HUES64 (cell line): ENCODE results near the gene PNPLA6.

Experiments
- H3K27ac ChIP-seq: 2 replicates; pipeline ENCODE4 v1.7.0; 2013; ENCODE audit warnings: low read depth, low read length, inconsistent platforms
- H3K27me3 ChIP-seq: 2 replicates; pipeline ENCODE4 v1.6.1; 2013; ENCODE audit warnings: mild to moderate bottlenecking, low read length; ENCODE audit not compliant: insufficient read depth
- H3K36me3 ChIP-seq: 2 replicates; pipeline ENCODE4 v1.6.1; 2013; ENCODE audit warnings: mild to moderate bottlenecking, low read length; ENCODE audit not compliant: insufficient read depth
- H3K4me1 ChIP-seq: 2 replicates; pipeline ENCODE4 v1.6.1; 2013; ENCODE audit warnings: mild to moderate bottlenecking, low read length, moderate library complexity; ENCODE audit not compliant: insufficient read depth
- H3K4me3 ChIP-seq: 2 replicates; pipeline ENCODE4 v1.5.1; 2013; ENCODE audit warnings: mild to moderate bottlenecking, low read length, moderate library complexity
- H3K9ac ChIP-seq: 2 replicates; pipeline ENCODE4 v1.6.1; 2013; ENCODE audit warnings: mild to moderate bottlenecking, low read depth, low read length
- H3K9me3 ChIP-seq: 2 replicates; pipeline ENCODE4 v1.6.1; 2013; ENCODE audit warnings: low read depth, low read length; ENCODE audit not compliant: insufficient read depth
- WGBS: fragments of 150-250, 120-280 bp; methylation state at CpG from one replicate; pipeline ENCODE4 v1.1.7; 2013; ENCODE audit warnings: missing lambda C conversion rate; 5-methylcytosine and 5-hydroxymethylcytosine counted together

PNPLA6 gene

GRCh38 chr19:7516333-7516732 lies 19.2 kb upstream of the PNPLA6 start:
- Histone ChIP-seq H3K36me3 (0 out of 2 replicates have a peak, but pooled peaks cover 9% of the 10 kb centered on the region), H3K9ac (peak overlapping the region; percentile 92), H3K4me3 (peak overlapping the region; percentile 86), H3K9me3 (no peaks in the 10 kb centered on the region), H3K27me3 (no peaks in the 10 kb centered on the region), H3K27ac (peak overlapping the region; percentile 49; the same call in 1 of the 2 replicates), H3K4me1 (peaks cover 7% of the 10 kb centered on the region)
- WGBS: 2% methylated on average over 25 of the region's 28 CpGs

GRCh38 chr19:7516878-7517277 lies 18.6 kb upstream of the PNPLA6 start:
- Histone ChIP-seq H3K4me3 (peak overlapping the region; percentile 86), H3K4me1 (peaks cover 7% of the 10 kb centered on the region), H3K27ac (no peak overlapping the region), H3K27me3 (no peaks in the 10 kb centered on the region), H3K9me3 (no peaks in the 10 kb centered on the region), H3K9ac (peak overlapping the region; percentile 92), H3K36me3 (0 out of 2 replicates have a peak, but pooled peaks cover 9% of the 10 kb centered on the region)
- WGBS: 80% methylated on average over 4 of the region's 4 CpGs

- Histone ChIP-seq H3K9ac (no peak overlapping the region), H3K4me1 (peaks cover 11% of the 10 kb centered on the region), H3K27me3 (no peaks in the 10 kb centered on the region), H3K9me3 (no peaks in the 10 kb centered on the region), H3K27ac (no peak overlapping the region), H3K4me3 (no peak overlapping the region), H3K36me3 (peaks cover 11% of the 10 kb centered on the region; the same call in 1 of the 2 replicates)
- WGBS: 96% methylated on average over 74 of the region's 74 CpGs
Observed at GRCh38 chr19:7519361-7520130, 16.0 kb upstream of the PNPLA6 start.

- H3K9ac ChIP-seq: no peak overlapping the region
- no peak overlapping the region for H3K4me3 ChIP-seq
- H3K4me1 ChIP-seq: peaks cover 7% of the 10 kb centered on the region
- no peak overlapping the region for H3K27ac ChIP-seq
- H3K9me3 ChIP-seq: no peaks in the 10 kb centered on the region
- 95% methylated on average over 51 of the region's 51 CpGs for WGBS
- peaks cover 11% of the 10 kb centered on the region; the same call in 1 of the 2 replicates for H3K36me3 ChIP-seq
- H3K27me3 ChIP-seq: no peaks in the 10 kb centered on the region
Observed at GRCh38 chr19:7520131-7521051, 15.1 kb upstream of the PNPLA6 start.

GRCh38 chr19:7521551-7522071 lies 13.9 kb upstream of the PNPLA6 start:
- H3K4me1 ChIP-seq: 0 out of 2 replicates have a peak, but pooled peaks cover 4% of the 10 kb centered on the region
- H3K27ac ChIP-seq: no peak overlapping the region
- H3K27me3 ChIP-seq: no peaks in the 10 kb centered on the region
- H3K36me3 ChIP-seq: peaks cover 15% of the 10 kb centered on the region; the same call in 1 of the 2 replicates
- no peaks in the 10 kb centered on the region for H3K9me3 ChIP-seq
- peak overlapping the region; percentile 36 for H3K9ac ChIP-seq
- WGBS: 29% methylated on average over 10 of the region's 10 CpGs
- H3K4me3 ChIP-seq: peak overlapping the region; percentile 69

GRCh38 chr19:7522072-7522922 lies 13.2 kb upstream of the PNPLA6 start, which contains the start of gene MCOLN1:
MCOLN1 (plus strand) TSS chr19:7522624; CDS start chr19:7522751, 127 bp downstream.
- 0 out of 2 replicates have a peak, but pooled peaks cover 4% of the 10 kb centered on the region for H3K4me1 ChIP-seq
- peaks cover 18% of the 10 kb centered on the region; the same call in 1 of the 2 replicates for H3K36me3 ChIP-seq
- H3K9ac ChIP-seq: peak within 1 kb of the TSS; percentile 52
- H3K27me3 ChIP-seq: no peaks in the 10 kb centered on the region
- no peaks in the 10 kb centered on the region for H3K9me3 ChIP-seq
- under 1% methylated on average over 65 of the region's 65 CpGs for WGBS
- no peak within 1 kb of the TSS for H3K27ac ChIP-seq
- peak within 1 kb of the TSS; percentile 69 for H3K4me3 ChIP-seq

- no peaks in the 10 kb centered on the region for H3K27me3 ChIP-seq
- no peaks in the 10 kb centered on the region for H3K9me3 ChIP-seq
- peaks cover 18% of the 10 kb centered on the region; the same call in 1 of the 2 replicates for H3K36me3 ChIP-seq
- peak overlapping the region; percentile 69 for H3K4me3 ChIP-seq
- peak overlapping the region; percentile 52 for H3K9ac ChIP-seq
- 14% methylated on average over 23 of the region's 23 CpGs for WGBS
- 0 out of 2 replicates have a peak, but pooled peaks cover 4% of the 10 kb centered on the region for H3K4me1 ChIP-seq
- no peak overlapping the region for H3K27ac ChIP-seq
Observed at GRCh38 chr19:7522923-7523667, 12.4 kb upstream of the PNPLA6 start.

- no peak overlapping the region for H3K27ac ChIP-seq
- H3K36me3 ChIP-seq: peaks cover 15% of the 10 kb centered on the region; the same call in 1 of the 2 replicates
- H3K9ac ChIP-seq: no peak overlapping the region
- H3K9me3 ChIP-seq: no peaks in the 10 kb centered on the region
- no peaks in the 10 kb centered on the region for H3K27me3 ChIP-seq
- H3K4me1 ChIP-seq: 0 out of 2 replicates have a peak, but pooled peaks cover 4% of the 10 kb centered on the region
- no peak overlapping the region for H3K4me3 ChIP-seq
- 92% methylated on average over 4 of the region's 5 CpGs for WGBS
Observed at GRCh38 chr19:7524523-7524922, 11.0 kb upstream of the PNPLA6 start.

- no peak overlapping the region for H3K27ac ChIP-seq
- no peaks in the 10 kb centered on the region for H3K9me3 ChIP-seq
- no peak overlapping the region for H3K9ac ChIP-seq
- H3K4me3 ChIP-seq: no peak overlapping the region
- no peaks in the 10 kb centered on the region for H3K27me3 ChIP-seq
- peaks cover 12% of the 10 kb centered on the region; the same call in 1 of the 2 replicates for H3K36me3 ChIP-seq
- 0 out of 2 replicates have a peak, but pooled peaks cover 4% of the 10 kb centered on the region for H3K4me1 ChIP-seq
- 96% methylated on average over 20 of the region's 20 CpGs for WGBS
Observed at GRCh38 chr19:7524992-7525739, 10.4 kb upstream of the PNPLA6 start.
